NCI-H748 (cell line): ENCODE data around the gene POM121.
"Not testable (repeated sequence)": the region's sequence is repeated elsewhere in the genome, so short reads cannot be mapped to it uniquely, and the experiment has no call there.

ENCODE experiments used
- DNase-seq: peaks from one replicate; lab custom pipeline; 2025; ENCODE audit not compliant: unreplicated experiment; lab: John Stamatoyannopoulos, UW

POM121 gene

DNA sequence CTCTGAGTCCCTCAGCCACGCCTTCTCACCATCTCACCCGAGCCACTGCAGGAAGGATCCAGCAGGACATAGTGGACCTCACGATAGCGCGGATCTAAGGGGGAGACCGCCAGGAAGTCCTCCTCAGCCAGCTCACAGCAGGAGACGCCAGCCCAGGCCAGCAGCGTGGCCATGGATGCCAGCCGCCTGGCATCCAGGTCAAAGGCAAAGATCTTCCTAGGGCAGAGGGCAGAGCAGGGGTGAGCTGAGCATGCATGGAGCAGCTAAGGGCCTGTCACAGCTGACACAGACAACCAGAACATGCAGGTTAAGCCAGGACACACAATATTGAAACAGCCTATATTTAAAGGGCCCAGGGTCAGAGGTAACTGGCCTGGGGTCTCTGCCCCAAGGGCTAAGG is 24.4 kb downstream of the POM121 start:
- not testable (repeated sequence) for DNase-seq

GRCh38 chr7:72949686-72950085 is 24.8 kb downstream of the POM121 start:
- not testable (repeated sequence) for DNase-seq

DNA sequence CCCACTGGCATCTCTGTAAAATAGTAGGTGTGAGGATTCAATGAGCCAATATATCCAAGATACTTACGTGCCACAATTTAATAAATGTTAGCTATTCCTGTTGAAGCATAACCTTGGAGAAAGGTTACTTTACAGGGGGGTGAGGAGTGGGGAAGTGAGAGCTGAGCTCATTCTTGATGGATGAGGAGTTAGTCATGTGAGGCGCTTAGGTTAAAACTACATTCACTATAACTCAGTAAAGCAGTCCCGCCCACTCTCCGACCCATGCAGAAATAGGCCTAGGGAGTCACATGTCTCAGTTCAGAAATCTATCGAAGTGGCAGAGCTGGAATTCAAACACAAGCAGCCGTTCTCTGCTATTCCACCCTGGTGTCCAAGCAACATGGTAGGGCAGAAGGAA is 25.5 kb downstream of the POM121 start:
- not testable (repeated sequence) for DNase-seq

GRCh38 chr7:72953901-72954562 is 29.1 kb downstream of the POM121 start:
- DNase-seq, result not testable (repeated sequence)

DNA sequence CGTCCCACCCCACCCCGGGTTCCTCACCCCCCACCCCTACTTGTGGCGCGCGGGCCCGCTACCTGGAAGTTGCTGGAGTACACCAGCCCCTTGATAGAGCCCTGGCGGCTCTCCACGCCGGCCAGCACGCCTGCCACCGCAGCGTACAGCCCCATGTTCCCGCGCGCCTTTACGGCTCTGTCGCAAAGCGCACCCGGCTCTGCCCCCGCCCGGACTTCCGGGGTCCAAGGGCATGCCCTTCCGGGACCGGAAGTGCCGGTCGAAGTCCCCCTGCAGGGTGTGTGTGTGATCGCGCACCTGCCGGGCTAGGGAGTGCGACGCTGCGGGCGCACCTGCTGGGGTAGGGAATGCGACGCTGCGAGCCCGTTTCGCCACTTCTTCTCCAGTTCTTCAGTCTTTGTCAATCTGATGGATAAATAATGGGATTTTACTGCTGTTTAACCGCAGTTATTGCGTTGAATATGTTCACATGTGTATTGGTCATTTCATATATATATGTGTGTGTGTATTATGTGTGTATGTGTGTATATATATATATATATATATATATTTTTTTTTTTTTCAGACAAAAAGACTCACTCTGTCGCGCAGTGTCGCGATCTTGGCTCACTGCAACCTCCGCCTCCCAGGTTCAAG is 29.8 kb downstream of the POM121 start:
- not testable (repeated sequence) for DNase-seq

- not testable (repeated sequence) for DNase-seq
Observed at GRCh38 chr7:72960029-72960428, 35.1 kb downstream of the POM121 start.

DNA sequence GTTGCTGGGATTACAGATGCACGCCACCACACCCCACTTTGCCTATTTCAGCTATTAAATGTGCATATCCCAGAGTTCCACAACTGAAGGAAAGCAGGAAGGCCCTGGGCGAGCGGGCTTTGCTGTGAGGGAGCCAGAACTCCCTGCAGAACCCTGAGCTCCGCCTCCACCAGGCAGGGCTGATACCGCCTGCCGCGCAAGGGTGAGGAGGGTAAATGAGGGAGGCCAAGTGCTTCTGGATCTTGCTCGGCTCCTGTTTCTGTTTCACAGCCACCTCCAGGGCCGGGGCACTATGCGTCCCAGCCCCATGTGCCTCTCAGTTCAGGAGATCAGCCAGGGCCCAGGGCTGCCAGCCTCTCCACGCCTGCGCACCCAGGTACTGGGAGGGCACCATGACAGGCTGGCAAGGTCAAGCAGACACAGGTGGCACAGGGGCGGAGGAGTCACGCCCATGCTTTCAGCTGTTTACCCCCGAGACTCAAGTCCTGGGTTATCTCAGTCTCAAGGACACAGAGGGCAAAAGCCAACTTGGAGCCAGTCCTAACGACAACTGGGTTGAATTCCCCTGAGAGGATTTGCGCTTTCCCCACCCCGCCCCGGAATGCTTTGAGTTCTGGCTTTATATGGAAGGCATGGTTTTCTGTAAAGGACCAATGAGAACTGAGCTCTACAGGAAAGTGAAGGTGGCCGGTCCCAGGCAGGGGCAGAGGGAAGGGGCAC is 35.9 kb downstream of the POM121 start:
- not testable (repeated sequence) for DNase-seq

DNA sequence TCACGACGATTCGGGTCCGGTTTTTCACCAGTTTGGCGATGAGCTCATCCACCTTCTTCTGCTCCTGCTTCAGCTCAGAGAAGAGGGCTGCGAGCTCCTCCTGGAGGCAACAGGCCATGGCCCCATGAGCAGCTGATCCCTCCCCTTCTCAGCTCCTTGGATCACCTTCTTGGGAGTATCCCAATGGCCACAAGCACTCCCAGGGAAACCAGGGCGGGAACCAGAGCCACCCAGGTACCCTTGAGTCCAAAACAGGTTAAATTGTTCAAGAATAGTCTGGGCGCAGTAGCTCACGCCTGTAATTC is 36.4 kb downstream of the POM121 start:
- not testable (repeated sequence) for DNase-seq

- DNase-seq, result not testable (repeated sequence)
Observed at GRCh38 chr7:72963056-72963455, 38.2 kb downstream of the POM121 start.

- DNase-seq, result not testable (repeated sequence)
Observed at GRCh38 chr7:72965186-72965975, 40.5 kb downstream of the POM121 start.

DNA sequence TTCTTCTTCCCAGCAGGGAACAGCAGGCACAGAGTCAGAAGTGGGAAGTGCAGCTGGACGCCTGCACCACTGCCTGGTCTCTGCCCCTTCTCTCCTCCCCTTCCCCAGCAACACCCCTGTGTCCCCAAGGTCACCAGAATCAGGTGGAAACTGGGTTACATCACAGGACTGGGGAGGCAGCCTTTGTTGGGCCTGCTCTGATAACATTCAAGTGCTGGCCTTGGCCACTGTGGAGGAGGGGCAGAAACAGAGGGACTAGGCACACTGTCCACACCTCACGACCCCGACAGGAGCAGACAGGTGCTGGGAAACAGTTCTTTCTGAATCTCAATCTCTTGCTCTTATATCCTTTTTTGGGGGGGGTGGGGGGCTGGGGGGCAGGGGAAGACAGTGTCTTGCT is 42.0 kb downstream of the POM121 start:
- not testable (repeated sequence) for DNase-seq

DNA sequence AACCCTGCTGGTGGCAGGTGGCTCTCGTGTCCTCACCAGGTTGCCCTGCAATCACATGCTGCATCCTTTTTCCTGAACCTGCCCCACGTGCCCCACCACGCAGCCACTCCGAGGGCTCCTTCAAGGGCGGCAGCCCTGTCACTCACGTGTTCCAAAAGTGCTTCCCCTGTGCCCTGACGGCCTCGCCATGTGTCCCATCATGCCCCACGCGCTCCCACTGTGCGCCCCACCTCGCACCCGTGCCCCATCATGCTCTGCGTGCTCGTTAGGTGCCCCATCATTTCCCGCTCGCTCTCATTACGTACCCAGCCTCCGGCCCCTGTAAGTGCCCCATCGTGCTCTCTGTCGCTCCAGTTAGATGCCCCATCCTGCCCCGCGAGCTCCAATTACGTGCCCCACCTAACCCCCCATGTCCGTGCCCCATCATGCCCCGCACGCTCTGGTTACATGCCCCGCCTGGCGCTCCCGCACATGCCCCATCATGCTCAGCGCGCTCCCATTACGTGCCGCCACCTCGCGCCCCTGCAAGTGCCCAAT is 44.2 kb downstream of the POM121 start, which contains the start of gene TRIM74:
TRIM74 (minus strand) TSS at position 487 of the 537 bp plus-strand sequence. CDS start 3,309 bp downstream, outside the sequence.
- not testable (repeated sequence) for DNase-seq

- not testable (repeated sequence) for DNase-seq
Observed at GRCh38 chr7:72969688-72970087, 44.8 kb downstream of the POM121 start.

GRCh38 chr7:72971505-72971904 is 46.6 kb downstream of the POM121 start:
- not testable (repeated sequence) for DNase-seq

DNA sequence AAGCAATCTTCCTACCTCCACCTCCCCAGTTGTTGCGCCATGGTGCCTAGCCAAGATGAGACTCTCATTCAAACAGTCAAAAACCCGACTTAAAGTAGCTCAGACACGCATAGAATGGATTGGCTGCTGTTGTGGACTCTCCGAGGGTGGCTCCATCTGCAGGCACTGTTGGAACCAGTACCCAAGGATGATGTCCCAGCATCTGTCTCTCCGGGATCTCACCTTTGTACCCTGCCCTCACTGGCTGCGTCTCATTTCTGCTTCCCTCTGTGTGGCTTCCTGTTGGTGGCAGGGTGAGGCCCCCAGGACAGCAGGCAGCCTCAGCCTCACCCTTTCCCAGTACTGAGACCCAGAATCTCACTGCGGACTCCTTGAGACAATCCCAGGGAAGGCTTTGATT is 49.9 kb downstream of the POM121 start:
- not testable (repeated sequence) for DNase-seq

GRCh38 chr7:72975656-72976286 is 50.9 kb downstream of the POM121 start:
- not testable (repeated sequence) for DNase-seq

GRCh38 chr7:72976434-72976833 is 51.5 kb downstream of the POM121 start:
- not testable (repeated sequence) for DNase-seq

- not testable (repeated sequence) for DNase-seq
Observed at GRCh38 chr7:72980382-72980781, 55.5 kb downstream of the POM121 start.

- not testable (repeated sequence) for DNase-seq
Observed at GRCh38 chr7:72982084-72982483, 57.2 kb downstream of the POM121 start.

DNA sequence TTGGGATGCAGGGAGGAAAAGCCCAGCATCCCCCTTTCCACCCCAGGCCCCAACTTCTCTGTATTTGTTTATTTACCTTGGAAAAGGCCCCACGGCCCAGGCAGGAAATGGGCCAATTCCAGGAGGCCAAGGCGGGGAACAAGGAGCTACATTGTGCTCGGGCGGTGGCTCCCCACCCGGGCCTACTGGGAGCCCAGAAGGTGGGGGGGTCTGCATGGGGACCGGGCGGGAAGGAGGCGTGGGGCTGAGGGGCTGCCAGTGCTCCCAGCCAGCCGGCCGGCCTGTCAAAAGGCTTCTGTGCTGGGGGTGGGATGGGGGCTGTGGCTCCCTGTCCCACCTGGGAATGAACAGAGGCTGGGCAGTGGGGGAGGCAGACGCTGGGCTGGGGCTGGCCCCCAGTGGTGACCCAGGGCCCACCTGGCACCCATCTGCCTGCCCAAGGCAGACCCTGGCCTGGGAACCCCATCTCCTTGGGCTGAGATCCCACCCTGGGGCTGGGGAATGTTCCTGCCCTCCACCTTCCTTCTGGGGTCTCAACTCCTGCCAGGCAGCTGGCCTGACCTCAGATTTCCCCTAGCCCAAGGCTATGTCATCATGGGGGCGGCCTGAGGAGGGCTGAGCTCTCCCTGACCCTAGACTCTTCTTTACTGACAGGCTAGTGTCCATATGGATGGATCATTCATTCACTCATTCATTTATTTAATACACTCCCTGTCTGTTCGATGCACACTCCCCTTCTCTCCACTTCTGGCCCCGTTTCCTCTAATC is 65.4 kb downstream of the POM121 start:
- DNase-seq, result not testable (repeated sequence)
